Measurements from ENCODE around the gene MST1R.
A peak's percentile ranks its signal among the peaks of the same experiment; 100 is the strongest.

Gene MST1R

DNA sequence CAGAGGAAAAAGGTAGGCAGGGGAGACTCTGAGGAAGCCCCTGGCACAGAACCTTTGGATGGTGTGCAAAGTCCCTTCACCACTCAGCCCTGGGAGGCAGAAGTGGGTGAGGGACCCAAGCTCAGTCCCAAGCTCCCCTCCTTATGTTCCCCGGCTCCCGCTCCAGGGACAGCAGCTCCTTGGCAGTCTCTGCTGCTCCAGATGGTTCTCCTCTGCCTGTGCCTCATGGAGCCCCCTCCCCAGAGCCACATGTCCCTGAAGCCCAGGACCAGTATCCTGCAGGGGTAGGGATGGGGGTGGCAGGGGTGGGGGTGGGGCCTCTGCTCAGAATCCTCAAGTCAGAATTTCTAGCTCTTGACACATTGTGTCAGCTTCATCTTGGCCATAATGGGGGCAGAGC is 26.0 kb downstream of the MST1R start:
- no peak for DNase-seq (ENCODE audit: low spot score)

DNA sequence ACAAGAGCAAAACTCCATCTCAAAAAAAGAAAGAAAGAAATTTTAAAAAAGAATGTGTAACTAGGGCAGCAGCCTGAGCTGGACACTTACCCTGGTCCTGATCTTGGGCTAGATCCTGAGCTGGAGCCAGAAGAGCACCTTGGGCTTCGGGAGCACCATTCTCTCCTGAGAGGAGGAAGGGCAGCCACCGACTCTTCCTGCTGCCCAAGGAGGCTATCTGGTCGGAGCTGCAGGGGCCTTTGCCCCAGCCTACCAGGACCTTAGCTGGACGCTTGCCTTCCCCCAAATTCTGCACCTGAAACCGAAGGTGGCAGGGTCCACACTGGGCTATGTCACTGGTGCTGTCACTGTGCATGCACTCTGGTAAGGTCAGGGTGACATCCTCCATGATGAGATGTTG is 27.1 kb downstream of the MST1R start:
- no peak for DNase-seq (ENCODE audit: low spot score)

DNA sequence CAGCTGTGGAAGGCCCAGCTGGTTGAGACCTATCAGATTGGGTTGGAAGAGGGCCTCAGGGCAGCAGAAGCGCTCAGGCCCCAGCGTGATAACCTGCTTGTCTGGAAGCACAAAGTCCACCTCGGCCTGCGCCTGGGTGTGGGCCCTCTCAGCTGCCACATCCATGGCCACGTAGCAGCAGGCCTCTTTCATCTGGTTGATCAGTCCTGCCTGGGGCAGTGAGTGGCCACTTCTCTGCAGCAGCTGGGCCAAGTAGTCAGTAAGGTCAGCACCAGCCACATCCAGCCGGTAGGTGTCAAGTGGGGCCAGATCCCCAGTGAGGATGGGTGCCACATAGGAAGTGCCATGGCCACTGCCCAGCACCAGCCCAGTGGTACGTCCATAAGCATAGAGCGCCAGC is 30.1 kb downstream of the MST1R start:
- no peak for DNase-seq (ENCODE audit: low spot score)

DNA sequence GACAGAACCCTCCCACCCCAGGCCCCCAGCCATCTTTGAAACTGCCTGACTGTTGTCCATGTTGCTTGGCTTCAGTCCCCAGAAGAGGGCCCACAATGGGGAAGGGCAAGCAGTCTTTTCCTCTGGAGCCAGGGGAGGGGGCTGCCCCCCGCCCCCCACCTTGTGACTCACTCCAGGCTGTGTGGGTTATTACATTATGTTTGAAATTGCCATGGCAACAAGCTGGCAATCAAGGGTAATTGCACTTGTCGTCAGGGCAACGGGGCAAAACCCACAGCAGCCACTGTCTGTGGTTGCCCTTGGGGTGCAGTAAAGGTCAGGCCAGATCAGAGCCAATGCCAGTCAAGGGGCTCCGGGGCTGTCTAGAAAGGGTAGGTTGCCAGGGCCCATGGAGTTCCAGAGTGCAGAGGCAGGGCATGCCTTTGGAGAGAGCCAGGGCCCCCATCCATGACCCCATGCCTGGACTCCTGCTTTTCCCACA is 30.8 kb downstream of the MST1R start:
- peak; percentile 44 for DNase-seq (ENCODE audit: low spot score)

DNA sequence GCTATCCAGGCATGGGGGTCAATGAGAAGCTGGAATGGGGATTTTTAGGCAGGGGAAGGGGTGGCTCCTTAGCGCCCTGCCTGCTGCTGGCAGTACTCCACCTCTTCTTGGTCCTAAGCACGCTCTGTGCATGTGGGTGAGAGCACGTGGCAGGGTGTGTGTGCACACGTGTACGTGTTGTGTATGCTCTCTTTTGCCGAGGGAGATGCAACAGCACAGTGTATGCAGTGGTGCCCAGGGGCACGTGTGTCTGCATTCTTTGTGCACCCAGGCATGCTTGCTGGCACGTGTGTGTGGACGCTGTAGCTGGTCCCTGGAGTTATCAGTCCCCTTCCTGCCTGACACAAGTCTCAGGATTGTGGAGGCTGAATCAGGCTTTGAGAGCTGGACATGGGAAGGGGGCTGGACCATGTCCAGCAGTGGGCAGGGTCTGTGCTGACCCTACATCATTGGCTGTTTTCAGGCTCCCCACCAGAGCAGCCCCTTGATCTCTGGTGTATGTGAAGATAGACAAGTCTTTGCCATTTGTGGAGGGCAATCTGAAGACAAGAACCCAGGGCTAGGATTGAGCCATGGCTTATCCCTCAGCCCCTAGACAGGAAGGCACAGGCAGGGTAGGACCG is 32.0 kb downstream of the MST1R start:
- DNase-seq (ENCODE audit: low spot score) = no peak

DNA sequence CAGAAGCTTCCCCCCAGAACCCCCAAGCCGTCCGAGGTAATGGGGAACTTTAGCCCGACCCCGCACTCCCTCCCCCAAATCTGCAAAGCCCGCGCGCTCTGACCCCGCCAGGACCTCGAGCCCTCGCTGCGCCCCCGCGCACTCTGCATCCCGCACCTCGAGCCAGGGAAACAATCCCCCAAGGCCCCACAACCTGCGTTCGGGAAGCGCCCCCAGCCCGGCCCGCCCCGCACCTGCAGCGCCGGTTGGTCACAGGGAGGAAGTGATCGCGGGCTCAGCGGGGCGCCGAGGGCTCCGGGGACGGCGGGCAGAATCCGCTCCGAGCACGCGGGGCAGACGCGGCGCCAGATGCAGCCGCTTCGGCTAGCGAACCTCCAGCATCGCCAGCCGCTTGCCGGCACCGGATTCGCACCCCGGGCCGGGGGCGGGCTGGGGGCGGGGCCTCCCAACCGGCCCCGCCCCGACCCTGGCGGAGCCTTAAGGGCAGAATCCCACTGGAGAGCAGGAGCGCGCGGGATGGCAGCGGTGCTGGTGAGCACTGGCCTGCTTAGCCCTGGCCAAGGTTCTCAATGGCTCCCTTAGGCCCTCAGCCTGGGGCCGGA is 34.0 kb downstream of the MST1R start, which contains the start of gene CAMKV:
TSS of gene CAMKV (minus strand) at position 382 of the 602 bp plus-strand sequence. CDS start 7,518 bp downstream, outside the sequence.
- peak; percentile 3 for DNase-seq (ENCODE audit: low spot score)

DNA sequence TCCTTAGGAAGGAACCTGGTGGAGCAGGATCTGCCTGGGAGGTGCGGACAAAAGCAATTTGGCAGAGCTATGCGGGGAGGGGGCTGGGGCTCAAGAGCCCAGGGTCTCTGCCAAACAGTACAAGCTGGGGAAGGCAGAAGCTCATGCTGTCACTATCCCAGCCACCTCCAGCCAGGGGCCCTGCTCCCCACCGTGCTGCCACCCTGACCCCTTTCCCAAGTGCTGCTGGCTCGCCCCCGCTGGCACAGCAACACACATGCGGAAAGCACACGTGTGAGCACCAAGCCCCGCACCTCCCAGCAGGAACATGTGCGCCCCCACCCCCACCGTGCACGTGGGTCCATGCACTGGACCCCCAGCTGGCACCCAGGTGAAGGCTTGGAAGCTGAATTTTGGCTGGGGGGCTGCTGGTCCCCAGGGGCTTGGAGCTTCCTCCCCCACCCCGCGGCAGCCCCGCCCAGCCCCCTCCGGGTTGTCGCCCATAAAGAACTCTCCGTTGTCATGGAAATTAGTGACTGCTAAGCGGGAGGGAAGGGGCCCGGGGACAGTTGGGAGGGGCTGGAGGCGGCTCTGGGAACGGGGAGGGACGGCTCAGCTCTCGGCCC is 34.7 kb downstream of the MST1R start:
- no peak for DNase-seq (ENCODE audit: low spot score)

DNA sequence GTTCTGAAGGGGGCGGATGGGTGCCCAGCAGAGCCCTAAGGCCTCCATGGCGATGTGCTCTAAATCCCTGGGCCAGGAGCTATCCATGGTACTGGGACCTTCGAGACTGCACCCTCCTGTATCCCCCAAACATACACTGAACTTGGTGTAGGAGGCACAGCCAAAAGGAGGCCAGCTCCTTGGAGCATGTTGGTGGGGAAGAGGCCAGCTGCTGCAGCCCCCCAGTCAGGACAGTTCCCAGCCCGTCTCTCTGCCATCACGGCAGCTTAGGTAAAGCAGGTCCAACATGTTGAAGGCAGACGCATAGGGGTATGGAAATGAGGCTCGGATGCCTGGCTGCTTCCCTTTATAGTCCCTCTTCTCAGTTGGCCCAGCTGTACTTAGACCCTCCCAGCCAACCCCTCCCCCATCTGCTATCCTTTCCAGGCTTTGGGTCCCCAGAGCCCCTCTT is 35.8 kb downstream of the MST1R start:
- DNase-seq (ENCODE audit: low spot score) = no peak

DNA sequence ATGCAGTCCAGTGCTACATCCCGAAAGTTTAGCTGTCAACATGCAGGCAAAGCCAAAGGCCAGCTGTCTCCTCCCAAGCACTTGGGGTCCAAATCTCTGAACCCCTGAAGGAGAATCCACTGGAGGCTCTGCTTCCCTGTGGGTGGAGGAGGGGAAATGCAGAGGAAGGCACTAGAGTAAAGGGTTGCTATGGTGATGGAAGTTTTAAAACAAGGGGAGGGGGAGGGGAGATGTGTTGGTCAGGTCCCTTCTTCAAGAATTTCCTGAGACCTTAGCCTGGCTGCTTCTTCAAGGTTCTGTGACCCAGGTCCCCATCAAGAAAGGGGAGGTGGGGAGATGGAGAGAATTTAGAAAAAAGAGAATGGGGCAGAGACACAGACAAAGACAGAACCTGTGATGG is 36.3 kb downstream of the MST1R start:
- no peak for DNase-seq (ENCODE audit: low spot score)

DNA sequence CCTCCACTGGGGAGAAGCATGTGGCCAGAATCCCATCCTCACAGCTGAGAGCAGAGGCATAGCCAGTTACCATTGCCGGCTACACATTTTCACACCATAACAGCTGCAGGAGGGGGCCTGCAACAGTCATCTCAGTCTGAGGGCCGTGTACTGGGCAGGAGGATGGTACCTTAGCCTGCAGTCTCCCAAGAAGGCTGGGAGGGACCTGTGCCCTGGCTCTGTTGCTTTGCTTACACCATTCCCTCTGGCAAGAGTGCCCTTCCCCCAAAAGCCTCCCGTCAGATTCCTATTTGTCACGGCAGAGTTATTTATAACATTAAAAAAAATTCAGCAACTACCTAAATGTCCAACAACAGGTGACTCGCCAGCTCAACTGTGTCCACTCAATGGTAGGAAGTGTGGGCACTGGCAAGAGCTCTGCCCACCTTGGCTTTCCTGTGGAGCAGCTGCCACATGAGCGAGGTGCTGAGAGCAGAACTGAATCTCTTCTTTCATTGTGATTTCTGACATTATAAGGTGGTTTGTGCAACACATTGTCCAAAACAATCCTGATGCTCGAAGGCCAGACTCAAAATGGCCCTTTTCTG is 38.4 kb downstream of the MST1R start:
- no peak for DNase-seq (ENCODE audit: low spot score)

DNA sequence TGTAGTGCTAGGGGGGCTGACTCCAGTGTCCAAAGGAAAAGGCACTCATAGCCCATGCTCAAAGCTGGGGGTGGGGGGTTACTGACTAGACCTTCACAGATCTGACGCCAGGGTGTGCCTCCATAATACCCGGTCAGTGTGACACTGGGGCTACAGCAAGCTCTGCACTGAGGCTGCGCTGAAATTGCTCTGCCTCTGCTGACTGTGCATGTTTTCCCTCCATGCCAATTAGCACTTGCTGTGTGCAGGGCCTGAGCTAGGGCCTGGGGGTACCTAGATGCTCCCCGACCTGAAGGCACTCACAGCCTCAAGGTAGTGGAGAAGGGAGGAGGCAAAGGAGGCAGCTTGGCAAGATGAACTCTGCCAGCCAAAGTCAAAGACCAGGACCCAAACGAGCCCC is 39.2 kb downstream of the MST1R start:
- DNase-seq (ENCODE audit: low spot score) = no peak

DNA sequence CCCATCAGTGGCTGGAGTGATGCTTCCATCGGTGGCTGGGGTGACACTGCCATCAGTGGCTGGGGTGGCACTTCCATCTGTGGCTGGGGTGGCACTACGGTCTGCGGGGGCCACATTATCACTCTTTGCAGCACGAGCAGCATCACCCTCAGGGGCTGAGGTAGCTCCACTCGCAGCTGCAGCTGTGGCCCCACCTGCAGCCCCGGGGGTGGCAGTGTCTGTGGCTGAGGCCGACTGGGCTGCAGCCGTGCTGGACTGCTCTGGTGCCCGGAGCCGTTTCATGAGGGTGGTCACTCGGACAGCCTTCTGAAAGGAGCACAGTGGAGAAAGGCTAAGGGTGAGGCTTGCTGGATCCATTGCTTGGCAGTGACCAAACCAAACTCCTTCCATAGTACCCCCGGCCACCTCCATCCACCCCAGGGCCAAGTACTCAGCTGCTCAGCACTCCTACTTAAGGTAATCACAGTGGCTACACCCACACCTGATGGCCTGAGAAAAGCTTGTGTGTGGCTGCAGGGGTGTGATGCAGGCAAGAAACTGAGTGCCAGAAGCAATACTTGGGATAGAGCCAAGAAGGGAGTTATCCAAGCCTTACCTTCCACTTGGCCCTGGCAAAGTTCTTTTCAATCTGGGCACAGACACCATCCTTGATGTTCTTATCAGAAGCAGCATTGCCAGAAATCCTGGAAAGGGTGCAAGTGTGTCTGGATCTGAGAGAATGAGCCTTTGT is 43.9 kb downstream of the MST1R start:
- DNase-seq (ENCODE audit: low spot score) = no peak

DNA sequence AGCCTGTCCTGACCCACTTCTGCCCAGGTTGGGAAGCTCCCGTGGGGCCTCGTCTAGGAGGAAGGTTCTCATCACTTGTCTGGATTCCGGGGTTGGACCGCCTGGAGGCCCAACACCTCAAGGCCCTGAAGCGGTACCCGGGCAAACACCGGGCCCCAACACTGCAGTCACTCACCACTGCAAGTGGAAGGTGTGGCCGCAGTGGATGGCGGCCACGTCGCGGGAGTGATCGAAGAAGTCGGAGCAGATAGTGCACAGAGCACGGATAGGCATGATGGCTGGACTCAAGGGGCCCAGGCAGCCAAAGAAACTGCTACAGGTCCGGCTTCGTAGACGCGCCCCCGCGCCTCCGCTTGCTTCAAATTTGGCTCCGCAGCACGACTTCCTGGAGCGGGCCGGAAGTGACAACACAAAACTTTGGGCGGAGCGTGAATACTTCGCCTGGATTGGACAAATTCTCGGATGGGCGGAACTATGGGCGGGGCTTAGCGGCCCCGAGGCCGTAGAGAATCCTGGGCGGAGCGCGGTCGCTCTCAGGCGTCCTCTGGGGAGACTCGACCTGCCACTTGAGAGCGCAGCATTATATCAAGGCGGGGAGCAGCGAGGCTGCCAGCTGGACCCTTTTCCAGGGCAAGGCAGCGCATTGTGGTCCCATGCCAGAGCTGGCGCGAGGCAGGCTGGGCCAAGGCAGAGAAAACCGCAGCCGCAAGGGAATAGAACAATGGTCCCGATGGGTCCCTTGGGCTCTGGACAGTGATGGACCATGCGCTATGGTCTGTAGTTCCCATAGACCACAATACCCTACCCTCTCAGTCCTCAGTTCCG is 47.3 kb downstream of the MST1R start, which contains the start of gene TRAIP:
TSS of gene TRAIP (minus strand) at position 384 of the 825 bp plus-strand sequence. CDS start at position 273, 111 bp downstream.
- peak; percentile 94 for DNase-seq (ENCODE audit: low spot score)

DNA sequence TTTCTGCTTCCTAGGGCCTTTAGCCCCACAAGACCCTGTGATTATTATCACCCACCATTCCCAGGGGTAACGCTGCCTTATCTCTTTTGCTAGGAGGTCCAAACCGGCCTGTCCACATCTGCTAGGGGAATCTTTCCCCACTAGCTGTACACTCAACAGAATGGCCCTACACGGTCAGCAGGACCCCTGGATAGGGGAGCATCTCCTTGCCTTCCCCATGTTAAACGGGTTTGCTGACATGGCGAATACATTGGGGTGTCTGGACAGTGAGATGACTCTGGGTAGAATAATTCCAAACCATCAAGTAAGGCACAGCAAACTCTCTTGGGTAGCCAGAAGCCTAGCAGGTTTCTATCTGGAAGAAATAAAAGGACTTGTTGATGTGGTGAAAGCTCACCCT is 48.0 kb downstream of the MST1R start:
- no peak for DNase-seq (ENCODE audit: low spot score)

DNA sequence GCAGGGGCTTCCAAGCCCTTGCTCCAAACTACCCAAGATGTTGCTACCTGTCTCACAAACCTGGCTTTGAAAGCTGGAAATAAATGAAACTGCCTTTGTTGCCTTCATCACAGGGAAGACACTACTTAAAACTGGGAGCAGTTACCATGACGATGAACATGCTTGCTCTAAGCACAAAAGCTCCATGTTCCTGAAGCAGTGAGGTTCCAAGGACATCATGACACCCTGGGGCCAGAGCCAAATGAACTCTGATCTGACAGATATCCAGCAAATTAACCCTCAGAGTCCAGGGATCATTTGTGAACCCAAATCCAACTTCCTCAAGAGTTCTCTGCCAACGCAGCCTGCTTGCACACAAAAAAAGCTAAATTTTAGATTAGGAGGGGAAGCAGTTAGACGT is 58.0 kb downstream of the MST1R start:
- no peak for DNase-seq (ENCODE audit: low spot score)

DNA sequence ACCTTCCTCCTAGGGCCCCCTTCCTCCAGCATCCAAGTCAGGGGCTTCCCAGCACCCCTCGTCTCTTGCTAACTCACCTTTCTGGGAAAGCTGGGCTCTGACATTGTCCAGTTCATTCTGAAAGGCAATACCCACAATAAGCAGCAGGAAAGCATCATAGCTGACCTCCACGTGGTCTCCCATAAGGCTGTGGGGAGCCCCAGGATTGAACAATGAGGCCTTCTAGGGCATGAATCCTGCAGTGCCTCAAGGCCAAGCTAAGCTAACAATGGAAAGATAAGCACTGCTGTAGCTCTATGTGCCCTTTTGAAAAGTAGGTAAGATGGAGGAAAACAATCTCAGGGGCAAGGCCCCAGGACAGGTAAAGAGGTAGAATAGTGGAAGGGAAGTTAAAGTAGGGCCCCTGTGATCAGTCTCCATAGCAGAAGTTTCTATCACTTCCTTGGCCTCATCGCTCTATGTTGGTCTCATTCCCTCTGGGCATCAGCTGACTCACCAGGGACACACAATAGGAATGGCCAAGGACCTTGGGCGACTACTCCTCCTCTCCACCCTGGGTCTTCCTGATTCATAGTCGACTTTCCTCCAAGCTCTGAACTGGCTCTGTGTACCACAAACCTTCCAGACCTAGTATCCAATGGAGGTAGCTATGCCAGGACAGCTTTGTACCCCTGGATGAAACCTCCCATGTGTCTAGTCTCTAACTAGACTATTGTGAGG is 59.0 kb downstream of the MST1R start:
- no peak for DNase-seq (ENCODE audit: low spot score)

DNA sequence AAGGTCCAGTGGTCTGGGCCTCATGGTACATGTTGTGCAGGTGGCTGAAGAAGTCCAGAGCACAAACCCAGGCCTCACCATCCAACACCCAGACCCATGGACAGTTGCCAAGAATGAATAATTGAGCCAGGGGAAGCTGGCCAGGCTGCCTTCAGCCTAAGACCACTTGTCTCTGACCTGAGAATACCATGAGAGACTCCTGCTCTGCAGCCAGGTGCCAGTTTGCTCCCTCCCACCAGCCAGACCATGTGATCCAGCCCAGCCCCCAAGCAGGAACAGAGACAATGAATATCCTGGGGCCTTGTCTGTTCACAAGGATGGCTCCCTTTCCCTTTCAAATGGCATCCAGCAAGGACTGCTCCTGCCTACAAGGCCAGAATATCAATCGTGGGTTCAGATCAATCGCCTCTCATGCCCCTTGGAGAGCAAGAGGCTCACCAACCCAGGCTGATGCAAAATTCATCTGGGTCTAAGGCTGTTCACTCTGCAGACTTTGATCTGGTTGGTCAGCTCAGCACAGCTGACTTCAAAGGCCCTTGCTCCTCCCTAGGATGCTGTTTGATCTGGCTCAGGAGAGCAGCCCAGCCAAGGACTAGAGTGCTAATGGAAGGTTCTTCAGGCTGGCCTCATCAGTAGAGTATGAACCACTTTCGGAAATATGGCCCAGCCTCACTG is 60.7 kb downstream of the MST1R start:
- DNase-seq (ENCODE audit: low spot score) = no peak

DNA sequence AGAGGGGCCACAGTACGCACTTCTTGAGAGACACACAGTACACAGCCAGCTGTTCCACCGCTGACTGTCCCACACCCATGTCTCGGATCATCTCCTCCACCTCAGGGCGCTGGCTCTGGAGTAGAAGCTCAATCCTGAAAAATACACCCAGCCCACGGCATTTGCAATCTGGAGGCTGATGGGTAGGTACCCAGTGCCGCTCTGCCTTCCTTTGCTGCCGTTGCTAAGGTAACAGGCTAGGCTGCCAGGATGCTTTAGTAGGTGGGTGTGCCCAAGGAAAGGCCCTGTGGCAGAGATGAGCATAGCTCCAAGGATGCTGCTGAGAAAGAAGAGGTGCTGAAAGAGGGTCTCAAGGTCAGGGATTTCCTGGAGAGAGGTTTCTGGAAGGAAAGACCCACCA is 61.9 kb downstream of the MST1R start:
- no peak for DNase-seq (ENCODE audit: low spot score)

DNA sequence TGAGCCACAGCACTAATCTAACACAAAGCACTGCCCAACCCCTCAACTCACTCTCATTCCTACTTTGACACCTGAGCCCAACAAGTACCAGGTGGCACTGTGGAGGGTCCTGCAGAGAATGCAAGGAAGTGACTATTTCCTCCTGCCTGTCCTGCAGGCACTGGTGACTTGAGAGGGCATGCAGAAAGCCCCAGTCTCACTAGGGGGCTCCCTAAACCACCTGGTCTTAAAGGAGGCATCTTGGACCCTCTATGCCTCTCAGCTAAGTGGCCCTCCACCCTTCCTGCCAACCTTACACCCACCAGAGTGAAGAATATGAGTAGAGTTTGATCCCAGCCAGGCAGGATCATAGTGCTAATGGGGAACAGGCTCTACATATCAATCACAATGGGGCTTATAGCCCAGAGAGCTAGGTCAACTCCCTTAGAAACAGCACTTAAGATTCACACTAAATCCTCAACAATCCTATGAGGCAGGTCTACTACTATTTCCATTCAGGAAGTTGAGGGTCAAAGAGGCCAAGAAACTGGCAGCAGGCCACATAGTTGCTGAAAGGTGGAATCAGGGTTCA is 62.5 kb downstream of the MST1R start:
- DNase-seq (ENCODE audit: low spot score) = no peak

DNA sequence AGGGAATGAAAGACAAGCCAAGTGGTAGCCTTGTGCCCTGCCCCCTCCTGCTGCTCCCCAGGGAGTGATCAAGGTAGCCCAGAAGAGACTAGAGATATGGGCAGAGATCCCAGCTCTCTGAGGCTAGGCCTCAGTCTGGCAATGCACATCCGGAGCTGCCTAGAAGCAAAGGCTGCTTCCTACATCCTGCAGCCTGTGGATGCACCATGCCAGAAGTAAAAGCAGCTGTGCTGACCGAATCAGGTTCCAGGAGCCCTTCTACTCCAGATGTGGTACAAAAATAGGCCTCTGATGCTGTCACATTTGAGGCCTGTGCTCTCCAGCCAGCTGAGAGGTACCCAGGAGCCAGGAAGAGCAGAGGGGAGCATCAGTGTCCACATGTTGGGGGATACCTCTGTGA is 63.3 kb downstream of the MST1R start:
- no peak for DNase-seq (ENCODE audit: low spot score)

All from CD4-positive, alpha-beta T cell treated with Interleukin-15 for 4 hours (primary cell).